ENCODE measurements around the gene ADAMTS17.

ADAMTS17 gene

GRCh38 chr15:100229181-100230163 lies 112.3 kb downstream of the ADAMTS17 start:
- H3K4me1 Mint-ChIP-seq = no peaks in the 10 kb centered on the region
- peaks cover 3% of the 10 kb centered on the region for H3K9me3 Mint-ChIP-seq
- peaks cover 7% of the 10 kb centered on the region for H3K27me3 Mint-ChIP-seq
- no peaks in the 10 kb centered on the region for H3K36me3 Mint-ChIP-seq
- no peak overlapping the region for H3K27ac Mint-ChIP-seq
- DNase-seq (ENCODE audit: low spot score in 2 of 2) (no peak), ATAC-seq (ENCODE audit: low read depth) (no peak)
- H3K4me3 Mint-ChIP-seq = no peak overlapping the region

GRCh38 chr15:100227781-100228180 lies 114.0 kb downstream of the ADAMTS17 start:
- Mint-ChIP-seq H3K27me3 (peaks cover 5% of the 10 kb centered on the region), H3K4me1 (no peaks in the 10 kb centered on the region), H3K4me3 (no peak overlapping the region), H3K36me3 (no peaks in the 10 kb centered on the region), H3K9me3 (peaks cover 3% of the 10 kb centered on the region), H3K27ac (no peak overlapping the region)
- DNase-seq (ENCODE audit: low spot score in 2 of 2) (no peak), ATAC-seq (ENCODE audit: low read depth) (no peak)

DNA sequence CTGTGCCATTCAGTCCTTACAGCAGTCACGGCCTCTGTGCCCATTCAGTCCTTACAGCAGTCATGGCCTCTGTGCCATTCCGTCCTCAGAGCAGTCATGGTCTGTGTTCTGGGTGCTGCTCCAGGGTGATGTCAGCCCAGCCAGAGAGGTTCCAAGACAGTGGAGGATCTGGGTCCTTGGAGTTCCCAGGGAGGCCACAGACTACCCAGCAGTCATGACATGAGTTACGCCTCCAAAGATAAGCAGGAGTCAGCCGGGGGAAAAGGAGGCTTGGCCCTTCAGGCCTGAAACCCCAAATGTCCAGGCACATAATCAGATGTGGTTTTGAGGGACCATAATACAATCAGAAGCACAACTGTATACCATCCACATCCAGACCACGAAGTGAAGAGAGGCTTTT lies 115.7 kb downstream of the ADAMTS17 start:
- no peaks in the 10 kb centered on the region for H3K4me1 Mint-ChIP-seq
- DNase-seq (ENCODE audit: low spot score in 2 of 2) (no peak), ATAC-seq (ENCODE audit: low read depth) (no peak)
- H3K36me3 Mint-ChIP-seq = no peaks in the 10 kb centered on the region
- peaks cover 3% of the 10 kb centered on the region for H3K9me3 Mint-ChIP-seq
- no peak overlapping the region for H3K4me3 Mint-ChIP-seq
- H3K27me3 Mint-ChIP-seq = peaks cover 5% of the 10 kb centered on the region
- H3K27ac Mint-ChIP-seq = no peak overlapping the region

- no peak for DNase-seq (ENCODE audit: low spot score in 2 of 2)
- Mint-ChIP-seq H3K36me3 (no peaks in the 10 kb centered on the region), H3K27me3 (peaks cover 3% of the 10 kb centered on the region), H3K4me1 (no peaks in the 10 kb centered on the region), H3K4me3 (no peak overlapping the region), H3K9me3 (peaks cover 7% of the 10 kb centered on the region), H3K27ac (no peak overlapping the region)
- ATAC-seq (ENCODE audit: low read depth) = no peak
Measured at GRCh38 chr15:100224206-100225185, 117.3 kb downstream of the ADAMTS17 start.

DNA sequence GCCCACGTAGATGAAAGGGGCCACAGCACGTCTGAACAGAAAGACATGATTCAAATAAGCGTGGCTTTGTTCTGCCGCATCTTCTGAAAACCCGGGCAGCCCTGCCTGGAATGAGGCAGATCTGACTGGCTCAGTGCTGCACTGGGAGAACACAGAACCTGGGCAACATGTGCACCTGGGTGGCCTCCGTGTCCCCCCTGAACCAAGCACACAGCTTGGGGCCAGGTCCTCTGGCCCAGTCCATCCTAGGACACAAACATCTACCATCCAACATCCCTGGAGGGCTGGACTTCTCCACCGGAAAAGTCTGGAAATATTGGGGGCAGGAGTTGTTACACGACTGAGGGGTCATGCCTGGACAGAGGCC lies 119.4 kb downstream of the ADAMTS17 start:
- H3K4me3 Mint-ChIP-seq = no peak overlapping the region
- H3K27ac Mint-ChIP-seq = no peak overlapping the region
- H3K36me3 Mint-ChIP-seq = no peaks in the 10 kb centered on the region

GRCh38 chr15:100221471-100222348 lies 120.1 kb downstream of the ADAMTS17 start:
- peaks cover 4% of the 10 kb centered on the region for H3K9me3 Mint-ChIP-seq
- no peak overlapping the region for H3K4me3 Mint-ChIP-seq
- DNase-seq (ENCODE audit: low spot score in 2 of 2) (no peak), ATAC-seq (ENCODE audit: low read depth) (no peak)
- H3K27me3 Mint-ChIP-seq = no peaks in the 10 kb centered on the region
- H3K27ac Mint-ChIP-seq = no peak overlapping the region
- H3K4me1 Mint-ChIP-seq = no peaks in the 10 kb centered on the region
- H3K36me3 Mint-ChIP-seq = no peaks in the 10 kb centered on the region

More for the DNA sequence above, 119.4 kb downstream of the ADAMTS17 start:
- Mint-ChIP-seq H3K4me1 (no peaks in the 10 kb centered on the region), H3K27me3 (no peaks in the 10 kb centered on the region), H3K9me3 (peaks cover 4% of the 10 kb centered on the region)
- DNase-seq (ENCODE audit: low spot score in 2 of 2) (no peak), ATAC-seq (ENCODE audit: low read depth) (no peak)

DNA sequence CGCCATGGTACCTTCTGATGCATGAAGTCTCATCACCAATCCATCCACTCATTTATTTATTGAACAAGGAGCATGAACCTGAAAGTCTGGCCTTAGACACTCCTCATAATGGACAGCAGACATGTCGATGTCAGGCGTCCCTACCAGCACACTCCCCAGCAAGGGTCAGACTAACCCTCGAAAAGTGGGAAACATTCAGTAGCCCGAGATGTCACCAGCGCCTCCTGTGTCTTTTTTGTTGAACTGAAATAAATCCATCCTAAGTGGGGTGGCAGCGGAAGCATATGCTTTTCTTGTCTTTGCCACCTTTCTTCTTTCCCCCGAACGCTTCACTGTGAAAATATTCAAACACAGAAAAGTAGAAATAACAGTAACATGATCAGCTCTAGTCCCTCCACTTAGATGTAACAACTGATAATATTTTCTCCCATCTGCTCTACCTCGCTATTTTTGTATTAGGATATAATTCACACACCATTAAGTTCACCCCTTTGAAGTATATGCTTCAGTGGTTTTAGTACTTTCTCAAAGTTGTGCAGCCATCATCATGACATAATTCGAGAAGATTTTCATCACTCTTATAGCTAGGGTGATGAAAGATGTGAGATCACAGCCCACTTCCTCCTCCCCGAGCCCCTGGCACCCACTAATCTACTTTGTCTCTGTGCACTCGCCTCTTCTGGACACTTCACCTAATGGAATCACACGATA lies 121.6 kb downstream of the ADAMTS17 start:
- no peak for ATAC-seq (ENCODE audit: low read depth)
- no peak for DNase-seq (ENCODE audit: low spot score in 2 of 2)

GRCh38 chr15:100218434-100218833 lies 123.3 kb downstream of the ADAMTS17 start:
- no peaks in the 10 kb centered on the region for H3K4me1 Mint-ChIP-seq
- no peaks in the 10 kb centered on the region for H3K27me3 Mint-ChIP-seq
- no peak overlapping the region for H3K27ac Mint-ChIP-seq
- no peak for ATAC-seq (ENCODE audit: low read depth)
- H3K9me3 Mint-ChIP-seq = peaks cover 4% of the 10 kb centered on the region
- DNase-seq (ENCODE audit: low spot score in 2 of 2) = no peak
- H3K4me3 Mint-ChIP-seq = no peak overlapping the region
- H3K36me3 Mint-ChIP-seq = no peaks in the 10 kb centered on the region

More for the DNA sequence above, 121.6 kb downstream of the ADAMTS17 start:
- H3K36me3 Mint-ChIP-seq = no peaks in the 10 kb centered on the region
- no peaks in the 10 kb centered on the region for H3K4me1 Mint-ChIP-seq
- H3K9me3 Mint-ChIP-seq = peaks cover 4% of the 10 kb centered on the region
- H3K27me3 Mint-ChIP-seq = no peaks in the 10 kb centered on the region
- no peak overlapping the region for H3K27ac Mint-ChIP-seq
- no peak overlapping the region for H3K4me3 Mint-ChIP-seq

DNA sequence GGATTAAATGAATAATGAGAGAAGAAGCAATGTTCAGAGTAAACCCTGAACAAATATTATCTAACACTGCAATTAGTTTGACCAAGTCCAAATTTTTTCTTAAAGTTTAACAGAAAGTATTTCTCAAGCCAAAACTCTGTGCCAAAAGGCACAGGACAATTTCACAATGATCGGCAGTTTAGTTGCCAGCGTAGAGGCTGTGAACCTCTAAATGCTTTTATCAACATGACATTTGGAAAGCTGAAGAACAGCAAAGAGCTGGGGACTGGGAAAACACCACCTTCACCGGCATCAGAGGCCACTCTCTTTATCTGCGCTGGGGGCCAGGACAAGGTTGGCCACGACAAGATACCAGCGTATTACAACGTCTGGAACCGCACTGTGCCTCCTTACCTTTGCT lies 125.6 kb downstream of the ADAMTS17 start:
- Mint-ChIP-seq H3K36me3 (no peaks in the 10 kb centered on the region), H3K9me3 (peaks cover 4% of the 10 kb centered on the region), H3K27ac (no peak overlapping the region), H3K4me1 (no peaks in the 10 kb centered on the region), H3K27me3 (no peaks in the 10 kb centered on the region), H3K4me3 (no peak overlapping the region)
- DNase-seq (ENCODE audit: low spot score in 2 of 2) (no peak), ATAC-seq (ENCODE audit: low read depth) (no peak)

DNA sequence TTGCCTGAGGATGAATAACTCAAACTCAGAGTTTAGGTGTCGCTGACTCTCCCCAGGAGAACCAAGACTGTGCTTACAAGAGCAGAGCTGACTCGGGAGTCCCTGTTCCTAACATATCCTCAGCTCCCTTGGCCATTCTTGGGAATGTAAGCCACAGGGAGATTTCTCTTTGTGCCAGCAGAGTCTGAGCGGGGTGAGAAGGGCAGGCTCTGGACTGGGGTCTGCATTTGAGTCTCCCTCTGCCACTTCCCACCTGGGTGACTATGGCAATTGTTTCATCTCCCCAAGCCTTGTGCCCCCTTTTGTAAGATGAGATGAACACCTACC lies 126.0 kb downstream of the ADAMTS17 start:
- Mint-ChIP-seq H3K9me3 (peaks cover 4% of the 10 kb centered on the region), H3K27me3 (no peaks in the 10 kb centered on the region), H3K4me1 (no peaks in the 10 kb centered on the region), H3K4me3 (no peak overlapping the region), H3K36me3 (no peaks in the 10 kb centered on the region), H3K27ac (no peak overlapping the region)
- DNase-seq (ENCODE audit: low spot score in 2 of 2) (no peak), ATAC-seq (ENCODE audit: low read depth) (no peak)

DNA sequence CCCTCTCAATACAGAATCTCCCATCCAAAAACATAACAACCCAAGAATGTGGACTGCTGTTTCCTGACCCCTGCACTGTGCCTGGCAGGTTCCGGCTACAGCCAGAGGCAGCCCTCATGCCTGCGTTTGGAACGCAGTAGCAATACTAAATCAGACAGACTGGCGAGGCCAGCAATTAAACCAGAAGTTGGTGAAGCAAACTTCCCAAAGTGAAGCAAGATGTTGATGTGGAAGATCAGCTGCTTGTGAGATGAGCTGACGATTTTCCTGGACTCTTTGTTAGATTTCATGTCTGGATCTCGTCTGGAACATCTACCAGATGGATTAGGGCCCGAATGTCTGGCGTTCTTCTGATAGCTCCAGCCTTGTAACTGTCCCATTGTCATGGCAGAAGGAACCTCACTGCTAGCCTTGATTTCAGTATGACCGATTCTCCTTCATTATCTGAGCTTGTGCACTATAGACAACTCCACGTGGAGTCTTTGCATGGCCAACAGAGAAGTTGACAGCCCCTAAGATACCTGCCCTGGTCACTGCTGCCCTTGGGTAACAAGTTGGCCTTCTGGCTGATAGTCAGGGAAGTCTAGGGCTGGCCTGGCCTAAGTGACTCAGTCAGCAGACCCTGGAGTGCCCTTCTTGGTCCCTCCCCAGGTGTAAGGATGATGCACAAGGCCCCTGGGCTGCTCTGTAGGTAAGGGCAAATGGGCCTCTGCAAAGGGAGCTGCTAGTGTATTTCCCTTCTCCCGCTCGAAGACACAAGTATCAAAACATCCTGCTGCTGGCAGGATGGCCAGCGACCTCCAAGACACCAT lies 126.5 kb downstream of the ADAMTS17 start:
- Mint-ChIP-seq H3K27me3 (no peaks in the 10 kb centered on the region), H3K9me3 (peaks cover under 1% of the 10 kb centered on the region), H3K4me3 (no peak overlapping the region), H3K4me1 (no peaks in the 10 kb centered on the region), H3K27ac (no peak overlapping the region), H3K36me3 (no peaks in the 10 kb centered on the region)
- ATAC-seq (ENCODE audit: low read depth) (no peak), DNase-seq (ENCODE audit: low spot score in 2 of 2) (no peak)
